DOHH2 (cell line): ENCODE measurements around the gene THTPA.

Source experiments
- H3F3A ChIP-seq: fragments of 200-600 bp; sonication (generic), shearing (Covaris generic); 2 replicates; pipeline ENCODE4 v1.6.0; 2016; ENCODE audit warnings: antibody characterized with exemption, mild to moderate bottlenecking; ENCODE audit not compliant: control insufficient read depth, insufficient read depth
- H3K27ac ChIP-seq: fragments of 200-600 bp; sonication (generic); 2 replicates; pipeline ENCODE4 v1.5.1; 2014; ENCODE audit warnings: low read depth, mild to moderate bottlenecking, low read length, moderate library complexity
- H3K27me3 ChIP-seq: fragments of 200-600 bp; sonication (generic); 2 replicates; pipeline ENCODE4 v1.6.1; 2014; ENCODE audit warnings: mild to moderate bottlenecking, low read length, mixed read lengths; ENCODE audit not compliant: control insufficient read depth
- H3K36me3 ChIP-seq: fragments of 200-600 bp; sonication (generic); 2 replicates; pipeline ENCODE4 v1.6.1; 2014; ENCODE audit warnings: mild to moderate bottlenecking, low read length, moderate library complexity, mixed read lengths; ENCODE audit not compliant: control insufficient read depth
- H3K4me1 ChIP-seq: fragments of 200-600 bp; sonication (generic); 2 replicates; pipeline ENCODE4 v1.6.1; 2014; ENCODE audit warnings: mild to moderate bottlenecking, low read length, mixed read lengths; ENCODE audit not compliant: control insufficient read depth
- H3K4me2 ChIP-seq: fragments of 200-600 bp; sonication (generic); 2 replicates; pipeline ENCODE4 v1.6.0; 2014; ENCODE audit warnings: mild to moderate bottlenecking, low read length, moderate library complexity
- H3K4me3 ChIP-seq: fragments of 200-600 bp; sonication (generic); 2 replicates; pipeline ENCODE4 v1.5.1; 2014; ENCODE audit warnings: mild to moderate bottlenecking, low read length, mixed read lengths
- H3K79me2 ChIP-seq: fragments of 200-600 bp; sonication (generic); 2 replicates; pipeline ENCODE4 v1.6.1; 2014; ENCODE audit warnings: mild to moderate bottlenecking, low read length, mixed read lengths; ENCODE audit not compliant: control insufficient read depth
- H3K9me2 ChIP-seq: fragments of 200-600 bp; sonication (generic); replicated peaks from 2 replicates; pipeline ENCODE4 v1.6.1; 2014; ENCODE audit warnings: mild to moderate bottlenecking, low read length, mixed read lengths; ENCODE audit not compliant: control insufficient read depth
- H3K9me3 ChIP-seq: fragments of 200-600 bp; sonication (generic); 2 replicates; pipeline ENCODE4 v1.6.1; 2014; ENCODE audit warnings: antibody characterized with exemption, low read length, mixed read lengths; ENCODE audit not compliant: control insufficient read depth, insufficient read depth
- H4K20me1 ChIP-seq: fragments of 200-600 bp; sonication (generic); 2 replicates; pipeline ENCODE4 v1.6.0; 2014; ENCODE audit warnings: low read depth, mild to moderate bottlenecking, antibody characterized with exemption, low read length, moderate library complexity; ENCODE audit not compliant: control insufficient read depth, insufficient read depth
- EZH2phosphoT487 ChIP-seq: fragments of 200-600 bp; sonication (generic); IDR thresholded peaks from 2 replicates; pipeline ENCODE4 v1.6.1; 2017; ENCODE audit warnings: borderline replicate concordance, mild to moderate bottlenecking, antibody characterized with exemption, low read length, moderate library complexity, mixed read lengths
- TF ChIP-seq, protein P1 (sequence below): fragments of 200-600 bp; sonication (generic); IDR thresholded peaks from one replicate; pipeline ENCODE4 v1.5.1; 2014; ENCODE audit warnings: antibody characterized with exemption, mild to moderate bottlenecking, low read depth, low read length; ENCODE audit not compliant: poor library complexity, severe bottlenecking

The THTPA gene

DNA sequence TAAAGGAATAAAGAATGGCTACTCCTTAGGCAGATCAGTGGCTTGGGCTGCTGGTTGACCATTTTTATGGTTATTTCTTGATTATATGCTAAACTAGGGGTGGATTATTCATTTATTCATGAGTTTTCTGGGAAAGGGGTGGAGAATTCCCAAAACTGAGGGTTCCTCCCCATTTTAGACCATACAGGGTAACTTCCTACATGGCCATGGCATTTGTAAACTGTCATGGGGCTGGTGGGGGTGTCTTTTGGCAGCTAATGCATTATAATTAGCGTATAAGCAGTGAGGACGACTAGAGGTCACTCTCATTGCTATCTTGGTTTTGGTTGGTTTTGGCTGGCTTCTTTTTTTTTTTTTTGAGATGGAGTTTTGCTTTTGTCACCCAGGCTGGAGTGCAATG lies 48.1 kb downstream of the THTPA start:
- no peaks in the 10 kb centered on the region for H3K79me2 ChIP-seq

DNA sequence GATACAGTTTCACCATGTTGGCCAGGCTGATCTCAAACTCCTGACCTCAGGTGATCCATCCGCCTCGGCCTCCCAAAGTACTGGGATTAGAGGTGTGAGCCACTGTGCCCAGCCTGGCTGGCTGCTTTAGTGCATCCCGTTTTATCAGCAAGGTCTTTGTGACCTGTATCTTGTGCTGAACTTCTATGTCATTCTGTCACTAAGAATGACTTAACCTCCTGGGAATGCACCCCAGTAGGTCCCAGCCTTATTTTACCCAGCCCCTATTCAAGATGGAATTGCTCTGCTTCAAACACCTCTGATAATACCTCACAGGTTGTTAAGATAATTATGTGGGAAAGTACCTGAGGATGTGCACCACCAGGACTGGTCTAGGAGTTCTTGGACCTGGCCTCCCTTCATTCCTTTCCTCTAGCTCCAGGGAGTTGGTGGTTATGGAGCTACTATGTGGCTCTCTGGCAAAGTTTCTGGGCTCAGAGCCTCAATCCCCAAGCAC lies 48.7 kb downstream of the THTPA start:
- Histone ChIP-seq H3K36me3 (no peaks in the 10 kb centered on the region), H3K4me2 (no peak overlapping the region), H4K20me1 (no peaks in the 10 kb centered on the region), H3K9me3 (no peaks in the 10 kb centered on the region), H3K4me3 (no peak overlapping the region), H3K27ac (no peak overlapping the region), H3K27me3 (peaks cover 4% of the 10 kb centered on the region; the same call in 1 of the 2 replicates), H3K4me1 (no peaks in the 10 kb centered on the region), H3K9me2 (no peaks in the 10 kb centered on the region), H3F3A (no peaks in the 10 kb centered on the region), H3K79me2 (no peaks in the 10 kb centered on the region)
- TF ChIP-seq EZH2phosphoT487 = no peak
- TF ChIP-seq, protein P1, sequence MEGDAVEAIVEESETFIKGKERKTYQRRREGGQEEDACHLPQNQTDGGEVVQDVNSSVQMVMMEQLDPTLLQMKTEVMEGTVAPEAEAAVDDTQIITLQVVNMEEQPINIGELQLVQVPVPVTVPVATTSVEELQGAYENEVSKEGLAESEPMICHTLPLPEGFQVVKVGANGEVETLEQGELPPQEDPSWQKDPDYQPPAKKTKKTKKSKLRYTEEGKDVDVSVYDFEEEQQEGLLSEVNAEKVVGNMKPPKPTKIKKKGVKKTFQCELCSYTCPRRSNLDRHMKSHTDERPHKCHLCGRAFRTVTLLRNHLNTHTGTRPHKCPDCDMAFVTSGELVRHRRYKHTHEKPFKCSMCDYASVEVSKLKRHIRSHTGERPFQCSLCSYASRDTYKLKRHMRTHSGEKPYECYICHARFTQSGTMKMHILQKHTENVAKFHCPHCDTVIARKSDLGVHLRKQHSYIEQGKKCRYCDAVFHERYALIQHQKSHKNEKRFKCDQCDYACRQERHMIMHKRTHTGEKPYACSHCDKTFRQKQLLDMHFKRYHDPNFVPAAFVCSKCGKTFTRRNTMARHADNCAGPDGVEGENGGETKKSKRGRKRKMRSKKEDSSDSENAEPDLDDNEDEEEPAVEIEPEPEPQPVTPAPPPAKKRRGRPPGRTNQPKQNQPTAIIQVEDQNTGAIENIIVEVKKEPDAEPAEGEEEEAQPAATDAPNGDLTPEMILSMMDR = no peak

More for the DNA sequence above, 48.1 kb downstream of the THTPA start:
- Histone ChIP-seq H3F3A (no peaks in the 10 kb centered on the region), H3K4me3 (no peak overlapping the region), H3K36me3 (no peaks in the 10 kb centered on the region), H3K9me2 (no peaks in the 10 kb centered on the region), H3K4me2 (no peak overlapping the region), H3K27me3 (peaks cover 4% of the 10 kb centered on the region; the same call in 1 of the 2 replicates), H4K20me1 (no peaks in the 10 kb centered on the region), H3K4me1 (no peaks in the 10 kb centered on the region), H3K9me3 (no peaks in the 10 kb centered on the region), H3K27ac (no peak overlapping the region)
- TF ChIP-seq, protein P1 = no peak
- TF ChIP-seq EZH2phosphoT487 = no peak

GRCh38 chr14:23605931-23606585 lies 50.0 kb downstream of the THTPA start:
- H4K20me1 ChIP-seq = no peaks in the 10 kb centered on the region
- peaks cover 7% of the 10 kb centered on the region; the same call in 1 of the 2 replicates for H3K27me3 ChIP-seq
- TF ChIP-seq, protein P1 = no peak
- no peak for TF ChIP-seq EZH2phosphoT487
- H3K4me3 ChIP-seq = no peak overlapping the region
- H3K36me3 ChIP-seq = no peaks in the 10 kb centered on the region
- H3K27ac ChIP-seq = no peak overlapping the region
- H3F3A ChIP-seq = no peaks in the 10 kb centered on the region
- no peaks in the 10 kb centered on the region for H3K4me1 ChIP-seq
- no peaks in the 10 kb centered on the region for H3K79me2 ChIP-seq
- no peaks in the 10 kb centered on the region for H3K9me3 ChIP-seq
- no peak overlapping the region for H3K4me2 ChIP-seq
- H3K9me2 ChIP-seq = no peaks in the 10 kb centered on the region
